Measurements from ENCODE around the gene CHAF1B. TPM values are rescaled to one million over a fixed set of nuclear protein-coding genes. Genes with fewer than 3 reads are reported as not detected.
A peak's percentile ranks its signal among the peaks of the same experiment; 100 is the strongest.

Gene CHAF1B
- total and polyA plus RNA-seq, 2 donors (not counting 3 experiments of a cell fraction or from before 2014, with no cell fraction given) = 7.0 to 13.0 TPM

GRCh38 chr21:36464590-36464989 is 79.4 kb downstream of the CHAF1B start:
- Histone ChIP-seq H3K27me3 (ENCODE audit: control insufficient read depth in 2 of 2, insufficient read depth in 2 of 2, low read length in 2 of 2) (no peaks in the 10 kb centered on the region), H3K4me1 (ENCODE audit: control insufficient read depth, extremely low read depth, insufficient read depth, low read length) (peaks cover 18% of the 10 kb centered on the region), H3K9me1 (replicated peaks; ENCODE audit: control insufficient read depth, extremely low read depth, insufficient read depth, low read length) (no peaks in the 10 kb centered on the region), H3K9ac (replicated peaks; ENCODE audit: extremely low read depth, insufficient read depth, low read length) (no peak overlapping the region), H3K4me2 (ENCODE audit: insufficient read depth, low read length) (no peak overlapping the region), H3K9me3 (replicated peaks; ENCODE audit: control insufficient read depth, insufficient read depth, low read length) (no peaks in the 10 kb centered on the region), H3K27ac (ENCODE audit: insufficient read depth, low read depth, low read length) (peak overlapping the region; percentile 56), H3K79me2 (ENCODE audit: control insufficient read depth, insufficient read depth, low read length) (peaks cover 37% of the 10 kb centered on the region), H3K36me3 (ENCODE audit: control insufficient read depth in 2 of 2, extremely low read depth in 1 of 2, insufficient read depth in 2 of 2, low read length in 2 of 2) (peaks cover 0 to 5% of the 10 kb centered on the region in 2 experiments), H2AFZ (ENCODE audit: low read depth, low read length) (no peak overlapping the region), H4K20me1 (replicated peaks; ENCODE audit: control insufficient read depth, extremely low read depth, insufficient read depth, low read length) (no peaks in the 10 kb centered on the region), H3K4me3 (replicated peaks in 1 of 3; ENCODE audit: insufficient read depth in 1 of 3, low read depth in 1 of 3, low read length in 3 of 3) (no peak overlapping the region)
- no TSS peak for BruUV-seq (replicated peaks)
- ChIA-PET CTCF (interaction anchor here (1.2 to 1.4 kb wide), 2 partner anchors 8 to 15 kb away, joined by 3 to 4 read pairs; partner anchors contain the start of gene CLDN14), POLR2A (interaction anchor here (0.6 kb wide), 1 partner anchor 27 kb away, joined by 5 read pairs; no protein-coding TSS in a partner anchor)
- dilution Hi-C loops (cut with MboI; ENCODE audit: extremely low pct_ligation_motif_present, low sequenced_read_pairs) = no loop called here
- intact Hi-C loops (cut with micrococcal nuclease) = no loop called here
- FAIRE-seq = peak; percentile 46
- DNase-seq (ENCODE audit: low read depth, low spot score) = no peak
- TF ChIP-seq MAX (IDR thresholded peaks at IDR 0.05; ENCODE audit: insufficient read depth, insufficient read length) (no peak), MYC (IDR thresholded peaks at IDR 0.05; ENCODE audit: low read depth, low read length) (no peak), POLR2A (IDR thresholded peaks at IDR 0.05; ENCODE audit: low read depth, low read length) (no peak), EZH2 (IDR thresholded peaks at IDR 0.05; ENCODE audit: borderline replicate concordance, low read depth, low read length, severe bottlenecking) (no peak), GATA2 (IDR thresholded peaks at IDR 0.05; ENCODE audit: insufficient read depth, insufficient read length, low read depth, low read length) (no peak), FOS (IDR thresholded peaks at IDR 0.05; ENCODE audit: borderline replicate concordance, insufficient read depth, low read length) (no peak), POLR2AphosphoS5 (IDR thresholded peaks at IDR 0.05; ENCODE audit: insufficient read depth, low read depth, low read length) (no peak), CTCF (IDR thresholded peaks at IDR 0.05; ENCODE audit: extremely low read depth in 1 of 2, insufficient read depth in 1 of 2, low read depth in 1 of 2, low read length in 2 of 2) (no peak), JUN (IDR thresholded peaks at IDR 0.05; ENCODE audit: borderline replicate concordance, insufficient read depth, insufficient read length, low read depth) (no peak)
